ENCODE results near the gene C1orf21.
A peak's percentile ranks its signal among the peaks of the same experiment; 100 is the strongest.

Gene C1orf21

DNA sequence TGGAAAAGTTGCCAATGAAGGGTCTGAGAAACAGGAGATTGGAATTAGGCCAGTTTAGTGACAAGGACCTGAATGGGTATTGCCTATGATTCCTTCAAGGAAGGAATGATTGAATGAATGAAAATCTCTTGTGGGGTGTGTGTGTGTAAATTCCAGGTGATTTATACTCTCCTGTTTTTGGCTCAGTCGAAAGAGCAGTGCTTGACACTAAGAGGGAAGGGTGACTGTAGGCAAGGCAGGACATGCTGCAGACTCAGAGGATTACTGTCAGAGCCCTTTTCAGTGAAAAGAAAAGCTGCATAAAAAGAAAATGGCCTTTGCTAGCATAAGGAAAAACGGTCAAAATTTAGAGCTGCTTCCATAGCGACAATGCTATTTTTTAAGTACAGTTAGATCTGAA lies 30.1 kb downstream of the C1orf21 start:
- no peak for DNase-seq

DNA sequence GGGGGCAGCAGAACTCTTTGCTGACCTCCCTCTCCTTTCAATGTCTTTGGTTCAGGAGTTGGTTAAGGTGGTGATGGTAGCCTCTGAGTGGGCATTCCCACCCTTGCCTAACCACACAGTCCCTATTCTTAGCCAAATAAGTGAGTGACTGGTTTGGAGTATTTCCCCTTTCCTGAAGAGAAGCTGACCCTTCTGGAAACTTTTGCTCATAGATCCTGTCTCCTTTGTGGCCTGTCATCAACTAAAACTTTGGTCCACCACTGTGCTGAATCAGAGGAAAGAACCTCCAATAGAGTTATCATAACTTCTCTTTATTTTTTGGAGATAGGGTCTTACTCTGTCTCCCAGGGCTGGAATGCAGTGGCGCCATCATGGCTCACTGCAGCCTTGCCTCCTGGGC lies 31.1 kb downstream of the C1orf21 start:
- no peak for DNase-seq

GRCh38 chr1:184418652-184419349 lies 32.0 kb downstream of the C1orf21 start:
- no peak for DNase-seq

DNA sequence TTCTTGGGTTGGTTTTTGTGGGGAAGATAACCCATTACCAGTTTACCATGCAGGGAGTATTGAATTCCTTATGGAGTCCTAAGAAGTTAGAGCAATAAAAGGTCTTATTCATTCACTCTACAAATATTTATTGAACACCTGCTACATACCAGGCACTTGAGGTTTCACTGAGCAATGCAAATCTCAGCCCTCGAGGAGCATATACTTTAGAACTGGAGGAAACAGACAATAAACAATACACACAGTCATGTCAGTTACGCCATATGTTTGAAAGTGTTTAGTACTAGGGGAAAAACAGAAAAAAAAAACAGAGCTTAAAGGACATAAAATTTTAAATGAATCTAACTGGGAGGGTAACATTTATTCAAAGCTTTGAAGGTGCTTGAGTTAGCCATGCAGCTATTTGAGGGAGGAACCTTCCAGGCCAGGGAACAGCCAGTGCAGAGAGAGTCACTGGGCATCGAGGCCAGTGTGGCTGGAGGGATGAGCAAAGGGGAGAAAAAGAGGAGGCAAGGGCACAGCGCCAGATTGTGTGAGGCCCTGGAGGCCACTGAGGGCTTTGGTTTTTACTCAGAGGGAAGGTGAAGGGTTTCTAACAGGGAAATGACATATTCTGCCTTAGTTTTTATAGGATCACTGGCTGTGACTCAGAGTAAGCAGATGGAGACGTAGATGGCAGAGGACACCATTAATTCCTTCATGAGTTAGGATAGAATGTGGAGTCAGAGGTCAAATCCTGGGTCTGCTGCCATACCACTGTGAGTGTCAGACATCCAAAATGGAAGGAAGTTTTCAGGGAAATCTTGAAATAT lies 32.7 kb downstream of the C1orf21 start:
- DNase-seq = peak; percentile 60 to 61

- no peak for DNase-seq
Observed at GRCh38 chr1:184422490-184423233, 35.8 kb downstream of the C1orf21 start.

DNA sequence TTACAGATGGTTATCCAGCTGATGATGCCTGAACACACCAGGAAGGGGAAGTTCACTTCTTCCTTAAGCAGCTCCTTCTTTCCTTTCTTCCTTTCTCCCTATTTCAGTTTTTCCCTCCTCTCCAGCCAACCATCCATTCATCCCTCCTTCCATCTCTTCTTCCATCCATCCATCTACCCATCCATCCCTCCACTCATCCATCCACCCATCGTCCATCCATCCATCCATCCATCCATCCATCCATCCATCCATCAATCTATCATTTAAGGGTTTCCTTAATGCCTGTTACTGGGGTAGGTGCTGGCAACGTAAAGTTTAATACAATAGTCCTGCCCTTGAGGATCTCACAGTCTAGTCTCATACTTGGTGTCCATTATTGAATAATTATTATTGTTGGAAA lies 36.8 kb downstream of the C1orf21 start:
- no peak for DNase-seq

GRCh38 chr1:184424157-184424556 lies 37.3 kb downstream of the C1orf21 start:
- no peak for DNase-seq

DNA sequence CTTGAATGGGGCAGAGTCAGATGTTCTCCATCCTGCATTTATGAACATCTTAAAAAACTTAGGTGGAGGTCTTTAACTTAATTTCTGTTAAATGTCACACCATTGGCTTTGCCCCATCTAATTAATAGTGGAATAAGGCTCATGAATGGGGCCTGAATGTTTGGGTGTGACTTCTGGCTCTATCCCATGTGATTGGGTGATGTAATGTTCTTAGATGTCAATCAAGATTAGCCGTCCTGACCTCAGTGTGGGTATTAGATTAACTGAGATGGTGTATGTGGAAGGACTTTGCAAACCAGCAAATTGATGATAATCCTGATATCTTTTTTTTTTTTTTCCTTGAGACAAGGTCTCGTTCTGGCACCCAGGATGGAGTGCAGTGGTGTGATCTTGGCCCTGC lies 38.1 kb downstream of the C1orf21 start:
- DNase-seq = no peak

DNA sequence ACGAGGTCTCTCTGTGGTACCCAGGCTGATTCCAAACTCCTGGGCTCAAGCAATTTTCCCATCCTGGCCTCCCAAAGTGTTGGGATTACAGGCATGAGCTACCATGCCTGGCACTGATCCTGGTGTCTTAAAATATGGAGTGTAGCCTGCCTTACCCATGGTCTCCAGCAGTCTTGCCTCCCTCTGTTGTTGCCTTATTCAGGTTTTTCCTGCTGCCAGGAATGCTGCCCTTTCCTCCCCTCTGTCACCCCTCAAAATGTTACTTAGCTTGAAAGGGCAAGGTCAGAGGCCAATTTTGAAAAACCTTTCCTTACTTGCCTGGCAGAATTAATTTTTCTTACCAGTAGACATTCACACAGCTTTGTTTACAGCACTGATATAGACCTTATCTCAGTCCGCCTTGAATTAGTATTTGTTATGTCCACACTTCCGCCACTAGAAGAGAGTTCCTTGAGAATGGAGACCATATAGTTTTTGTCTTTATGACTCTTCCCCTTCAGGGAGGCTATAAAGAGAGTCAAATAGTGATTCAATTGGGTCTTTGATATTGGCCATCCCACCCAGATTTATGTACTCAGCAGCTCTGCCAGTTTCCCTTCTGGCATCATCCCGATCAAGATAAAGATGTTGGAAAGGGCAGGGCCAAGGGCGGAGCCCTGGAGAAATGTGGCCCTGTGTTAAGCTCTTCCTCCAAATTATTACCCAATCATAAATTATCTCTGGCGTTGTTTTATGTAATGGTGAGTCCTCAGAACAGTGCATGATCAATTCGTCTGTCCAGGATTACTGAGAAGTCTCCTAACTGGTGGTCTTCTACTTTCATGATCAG lies 38.8 kb downstream of the C1orf21 start:
- no peak for DNase-seq

GRCh38 chr1:184426278-184426674 lies 39.4 kb downstream of the C1orf21 start:
- DNase-seq = no peak

DNA sequence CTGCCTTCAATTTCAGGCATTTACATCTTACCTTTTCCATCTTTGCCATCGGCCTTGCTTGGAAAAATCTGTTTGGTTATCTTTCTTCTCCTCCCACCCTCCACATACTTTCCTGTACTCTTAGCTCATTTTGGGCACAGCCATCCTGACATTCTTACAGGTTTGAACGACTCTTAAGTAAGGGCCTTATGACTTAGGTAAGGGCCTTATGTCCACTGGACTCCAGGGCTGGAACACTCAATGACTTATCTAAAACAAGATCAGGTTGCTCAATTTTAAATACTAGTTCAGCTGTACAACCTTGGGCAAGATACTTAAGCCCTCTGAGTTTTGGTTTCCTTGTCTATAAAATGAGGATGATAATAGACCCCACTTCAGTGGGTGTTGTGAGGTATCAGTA lies 40.9 kb downstream of the C1orf21 start:
- DNase-seq = no peak

DNA sequence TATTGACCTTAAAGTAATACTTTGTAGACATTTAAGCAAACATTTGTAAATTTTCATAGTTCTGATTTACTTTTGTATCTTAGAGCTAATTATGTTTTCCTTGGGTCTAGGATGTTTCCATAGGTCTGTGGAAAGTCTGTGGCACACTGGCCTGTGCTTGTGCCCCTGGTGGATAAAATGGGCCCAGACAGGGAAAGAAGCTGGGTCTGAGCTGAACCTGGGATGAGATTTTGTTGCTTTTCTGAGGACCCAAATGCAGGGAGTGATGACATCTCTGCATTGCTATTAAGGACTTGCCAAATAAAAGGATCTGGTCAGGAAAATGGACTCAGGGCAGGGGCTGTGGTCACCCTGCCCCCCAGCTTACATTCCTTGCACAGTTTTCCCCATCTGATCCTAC lies 41.8 kb downstream of the C1orf21 start:
- DNase-seq = no peak

DNA sequence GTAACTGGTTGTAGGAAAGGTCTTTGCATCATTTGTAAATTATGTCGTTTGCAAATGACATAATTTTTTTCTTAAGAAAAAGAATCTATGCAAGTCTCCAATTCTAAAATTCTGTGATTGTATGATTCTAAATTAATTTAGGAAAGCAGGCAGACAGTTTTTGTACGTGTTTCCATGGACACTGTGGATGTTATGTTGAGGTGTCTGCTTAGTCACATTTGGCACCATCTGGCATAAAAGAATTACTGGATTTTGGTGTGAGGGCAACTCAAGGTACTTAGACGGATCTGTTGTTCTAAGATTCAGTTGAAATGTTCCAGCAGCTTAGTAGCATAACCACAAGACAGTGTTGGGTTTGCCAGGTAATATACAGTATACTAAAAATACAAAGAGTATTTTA lies 42.5 kb downstream of the C1orf21 start:
- DNase-seq = no peak

GRCh38 chr1:184433956-184434502 lies 47.2 kb downstream of the C1orf21 start:
- no peak for DNase-seq

GRCh38 chr1:184437291-184437690 lies 50.5 kb downstream of the C1orf21 start:
- no peak for DNase-seq

- no peak for DNase-seq
Observed at GRCh38 chr1:184438363-184438762, 51.5 kb downstream of the C1orf21 start.

GRCh38 chr1:184442260-184442659 lies 55.4 kb downstream of the C1orf21 start:
- no peak for DNase-seq

DNA sequence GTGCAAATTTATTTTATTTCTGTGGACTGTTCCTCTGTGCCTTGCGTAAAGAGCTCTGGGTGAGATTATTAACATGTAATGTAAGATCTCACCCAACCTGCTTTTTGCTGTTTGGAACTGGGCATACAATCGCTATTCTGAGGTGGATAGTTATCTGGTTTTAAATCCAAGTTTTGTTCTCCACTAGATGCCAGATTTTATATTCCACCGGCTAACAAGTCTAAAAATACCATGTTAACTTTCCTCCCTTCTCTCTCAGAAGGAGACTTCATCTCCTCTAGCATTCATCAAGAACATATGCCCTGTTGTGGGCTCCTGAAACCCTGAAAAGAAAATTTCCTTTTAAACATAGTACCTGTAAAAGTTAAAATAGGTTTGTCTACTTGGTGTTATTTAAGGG lies 56.4 kb downstream of the C1orf21 start:
- DNase-seq = peak in 1 of 2 experiments; percentile 41

GRCh38 chr1:184443624-184444023 lies 56.8 kb downstream of the C1orf21 start:
- DNase-seq = no peak

DNA sequence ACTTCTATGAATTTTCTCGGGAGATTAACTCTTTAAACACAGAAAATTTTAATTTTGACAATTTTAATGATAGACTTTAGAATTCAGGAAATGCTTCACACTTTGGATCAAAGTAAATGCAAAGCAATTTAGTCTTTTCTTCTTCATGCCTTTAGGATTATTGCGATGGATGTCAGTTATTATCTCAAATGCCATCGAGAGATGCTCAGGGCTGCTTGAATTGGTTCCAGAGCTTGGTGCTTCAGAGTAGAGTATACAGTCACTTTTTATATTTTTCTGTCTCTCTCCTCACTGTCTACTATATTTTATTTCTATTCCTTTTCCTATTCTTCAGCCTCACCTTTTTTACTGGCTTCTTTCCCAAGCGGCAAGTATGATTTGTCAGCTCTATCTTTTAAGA lies 59.2 kb downstream of the C1orf21 start:
- DNase-seq = no peak

DNA sequence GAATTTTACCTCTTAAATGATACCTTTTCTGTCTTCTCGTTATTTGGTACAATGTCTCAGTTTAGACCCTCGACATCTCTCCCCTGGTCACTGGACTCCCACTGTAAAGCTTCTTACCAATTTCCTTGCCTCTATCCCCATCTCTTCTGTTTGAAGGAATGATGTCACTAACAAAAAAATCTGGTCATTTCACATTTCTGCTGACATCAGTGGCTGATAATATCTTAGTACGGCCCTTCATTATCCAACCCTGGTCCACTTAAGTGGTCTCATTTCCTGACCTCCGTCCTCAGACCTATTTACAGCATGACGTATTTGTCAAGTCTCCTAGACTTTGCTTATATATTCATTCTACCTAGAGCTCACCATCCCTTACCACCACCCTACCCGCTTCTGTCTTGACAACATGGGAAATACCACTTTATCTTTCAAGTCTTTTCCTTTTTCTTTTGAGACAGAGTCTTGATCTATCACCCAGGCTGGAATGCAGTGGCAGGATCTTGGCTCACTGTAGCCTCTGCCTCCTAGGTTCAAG lies 60.9 kb downstream of the C1orf21 start:
- DNase-seq = no peak

DNA sequence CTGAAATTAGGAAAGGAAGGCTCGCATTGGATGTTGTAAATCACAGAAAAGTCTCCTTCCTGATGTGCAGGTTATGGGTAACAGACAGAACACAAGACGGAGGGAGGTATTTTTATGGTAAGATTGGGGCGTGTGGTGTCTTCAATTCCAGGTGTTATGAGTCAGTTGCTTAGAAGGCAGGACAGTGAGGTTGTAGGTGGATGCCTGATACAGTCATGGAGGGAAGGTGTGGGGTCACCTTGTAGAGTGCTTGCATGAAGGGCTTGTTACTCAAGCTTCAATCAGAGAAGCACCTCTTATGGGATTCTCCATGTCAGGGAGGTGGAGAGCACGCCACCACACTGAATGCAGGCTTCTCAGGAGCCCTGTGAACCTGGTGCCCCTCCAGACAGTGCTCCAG lies 63.1 kb downstream of the C1orf21 start:
- DNase-seq = no peak
